Vagina (tissue), 2 donors: ENCODE measurements around the gene TNFSF9. TPM values are rescaled to one million over a fixed set of nuclear protein-coding genes. Genes with fewer than 3 reads are reported as not detected.
"Not testable (repeated sequence)": the region's sequence is repeated elsewhere in the genome, so short reads cannot be mapped to it uniquely, and the experiment has no call there.

Experiments used
- DNase-seq, 2 donors: peaks; one replicate each; pipeline ENCODE4 v3.0.0-alpha.2; 2017; ENCODE audit errors: extremely low spot score in 2 of 2
- H3K27ac ChIP-seq: fragments of 200-600 bp; sonication (generic); one replicate; pipeline ENCODE4 v1.5.1; 2019
- H3K27me3 ChIP-seq: fragments of 200-600 bp; sonication (generic); one replicate; pipeline ENCODE4 v1.5.1; 2019
- H3K36me3 ChIP-seq, 2 donors: fragments of 200-600 bp; sonication (generic); one replicate each; pipeline ENCODE4 v1.5.1; 2017 to 2019
- H3K4me1 ChIP-seq: fragments of 200-600 bp; sonication (generic); one replicate; pipeline ENCODE4 v1.5.1; 2019
- H3K4me3 ChIP-seq, 2 donors: fragments of 200-600 bp; sonication (generic); 1 replicate in 1 of 2; 2 replicates in 1 of 2; pipeline ENCODE4 v1.5.1; 2016 to 2019
- H3K9me3 ChIP-seq: fragments of 200-600 bp; sonication (generic); one replicate; pipeline ENCODE4 v1.5.1; 2019
- POLR2A ChIP-seq, 2 donors: fragments of 450-650 bp; IDR thresholded peaks; one replicate each; pipeline ENCODE4 v1.6.1; 2017; ENCODE audit warnings: antibody characterized with exemption in 2 of 2, mild to moderate bottlenecking in 2 of 2, moderate library complexity in 2 of 2
- POLR2AphosphoS5 ChIP-seq, 2 donors: sonication (generic); formaldehyde crosslinking; IDR thresholded peaks; one replicate each; pipeline ENCODE4 v1.9.0; 2017; ENCODE audit warnings: antibody characterized with exemption in 2 of 2, mild to moderate bottlenecking in 2 of 2, low read depth in 1 of 2; ENCODE audit not compliant: insufficient read depth in 1 of 2
- intact Hi-C: fragments of 100-400 bp; cut with DNase I; formaldehyde crosslinking; loops from one replicate; pipeline ENCODE4 v1.15.1; 2023
- total RNA-seq: library from RNA; depleted of rRNA; stranded (reverse); fragments of >200 nt; gene quantifications from one replicate; pipeline ENCODE4 v1.2.3, GENCODE V29; 2016
- TF ChIP-seq, protein P1 (sequence below), 3 experiments: fragments of 450-650 bp in 2 of 3; fragments of 200-600 bp in 1 of 3; sonication (generic) in 1 of 3; IDR thresholded peaks; one replicate each; pipeline ENCODE4 v1.5.1; 2017 to 2019; ENCODE audit warnings: antibody characterized with exemption in 3 of 3, mild to moderate bottlenecking in 2 of 3, moderate library complexity in 2 of 3

Gene TNFSF9
- total RNA-seq, 1 donor from 2014 or later: 7.9 TPM

DNA sequence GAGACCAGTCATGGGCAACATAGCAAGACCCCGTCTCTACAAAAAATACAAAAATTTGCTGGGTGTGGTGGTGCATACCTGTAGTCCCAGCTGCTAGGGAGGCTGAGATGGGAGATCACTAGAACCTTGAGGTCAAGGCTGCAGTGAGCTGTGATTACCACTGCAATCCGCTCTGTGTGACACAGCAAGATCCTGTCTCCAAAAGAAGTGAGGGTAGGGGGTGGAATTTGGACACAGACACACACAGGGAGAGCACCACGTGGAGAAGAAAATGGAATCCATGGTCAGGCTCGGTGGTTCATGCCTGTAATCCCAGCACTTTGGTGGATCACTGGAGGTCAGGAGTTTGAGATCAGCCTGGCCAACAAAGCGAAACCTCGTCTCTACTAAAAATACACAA is 8.7 kb downstream of the TNFSF9 start:
- no peaks in the 10 kb centered on the region for H3K27me3 ChIP-seq
- H3K4me3 ChIP-seq: no peak overlapping the region
- no peak for DNase-seq
- no peak overlapping the region for H3K27ac ChIP-seq
- TF ChIP-seq, protein P1, sequence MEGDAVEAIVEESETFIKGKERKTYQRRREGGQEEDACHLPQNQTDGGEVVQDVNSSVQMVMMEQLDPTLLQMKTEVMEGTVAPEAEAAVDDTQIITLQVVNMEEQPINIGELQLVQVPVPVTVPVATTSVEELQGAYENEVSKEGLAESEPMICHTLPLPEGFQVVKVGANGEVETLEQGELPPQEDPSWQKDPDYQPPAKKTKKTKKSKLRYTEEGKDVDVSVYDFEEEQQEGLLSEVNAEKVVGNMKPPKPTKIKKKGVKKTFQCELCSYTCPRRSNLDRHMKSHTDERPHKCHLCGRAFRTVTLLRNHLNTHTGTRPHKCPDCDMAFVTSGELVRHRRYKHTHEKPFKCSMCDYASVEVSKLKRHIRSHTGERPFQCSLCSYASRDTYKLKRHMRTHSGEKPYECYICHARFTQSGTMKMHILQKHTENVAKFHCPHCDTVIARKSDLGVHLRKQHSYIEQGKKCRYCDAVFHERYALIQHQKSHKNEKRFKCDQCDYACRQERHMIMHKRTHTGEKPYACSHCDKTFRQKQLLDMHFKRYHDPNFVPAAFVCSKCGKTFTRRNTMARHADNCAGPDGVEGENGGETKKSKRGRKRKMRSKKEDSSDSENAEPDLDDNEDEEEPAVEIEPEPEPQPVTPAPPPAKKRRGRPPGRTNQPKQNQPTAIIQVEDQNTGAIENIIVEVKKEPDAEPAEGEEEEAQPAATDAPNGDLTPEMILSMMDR (IDR thresholded peaks at IDR 0.05): no peak
- TF ChIP-seq POLR2AphosphoS5 (IDR thresholded peaks at IDR 0.05; ENCODE audit: insufficient read depth in 1 of 2, low read depth in 1 of 2) (no peak), POLR2A (IDR thresholded peaks at IDR 0.05) (no peak)
- no peaks in the 10 kb centered on the region for H3K36me3 ChIP-seq
- H3K4me1 ChIP-seq: no peaks in the 10 kb centered on the region
- intact Hi-C loops: no loop called here
- H3K9me3 ChIP-seq: no peaks in the 10 kb centered on the region

DNA sequence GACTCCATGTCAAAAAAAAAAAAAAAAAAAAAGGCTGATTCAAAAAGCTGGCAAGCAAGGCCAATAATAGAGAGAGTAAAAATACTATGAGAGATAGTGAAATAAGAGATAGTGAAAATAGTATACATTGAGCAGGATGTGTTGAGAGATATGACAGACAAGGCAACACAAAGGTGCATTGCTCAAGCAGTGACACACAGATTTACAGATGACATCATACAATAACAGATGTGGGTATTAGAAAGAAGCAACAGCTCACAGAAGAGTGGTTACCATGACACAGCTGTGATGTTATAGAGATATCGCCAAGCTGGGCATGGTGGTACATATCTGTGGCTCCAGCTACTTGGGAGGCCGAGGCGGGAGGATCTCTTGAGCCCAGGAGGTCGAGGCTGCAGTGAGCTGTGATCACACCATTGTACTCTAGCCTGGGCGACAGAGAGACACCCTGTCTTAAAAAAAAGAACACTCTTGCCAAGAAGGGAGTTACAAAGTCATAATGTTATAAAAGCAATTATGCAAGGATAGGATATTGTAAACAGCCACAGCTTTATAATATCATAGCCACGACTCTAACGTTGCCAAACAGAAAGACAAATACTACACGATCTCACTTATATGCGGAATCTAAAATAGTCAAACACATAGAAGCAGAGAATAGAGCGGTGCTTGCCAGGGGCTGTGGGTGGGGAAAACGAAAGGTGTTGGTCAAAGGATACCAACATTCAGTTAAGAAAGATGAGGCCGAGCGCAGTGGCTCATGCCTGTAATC is 10.3 kb downstream of the TNFSF9 start:
- TF ChIP-seq POLR2AphosphoS5 (IDR thresholded peaks at IDR 0.05; ENCODE audit: insufficient read depth in 1 of 2, low read depth in 1 of 2): no peak
- TF ChIP-seq POLR2A (IDR thresholded peaks at IDR 0.05): no peak
- TF ChIP-seq, protein P1 (IDR thresholded peaks at IDR 0.05): no peak
- Histone ChIP-seq H3K36me3 (no peaks in the 10 kb centered on the region), H3K9me3 (no peaks in the 10 kb centered on the region), H3K4me3 (no peak overlapping the region), H3K4me1 (no peaks in the 10 kb centered on the region), H3K27me3 (no peaks in the 10 kb centered on the region), H3K27ac (no peak overlapping the region)
- intact Hi-C loops: no loop called here
- no peak for DNase-seq

DNA sequence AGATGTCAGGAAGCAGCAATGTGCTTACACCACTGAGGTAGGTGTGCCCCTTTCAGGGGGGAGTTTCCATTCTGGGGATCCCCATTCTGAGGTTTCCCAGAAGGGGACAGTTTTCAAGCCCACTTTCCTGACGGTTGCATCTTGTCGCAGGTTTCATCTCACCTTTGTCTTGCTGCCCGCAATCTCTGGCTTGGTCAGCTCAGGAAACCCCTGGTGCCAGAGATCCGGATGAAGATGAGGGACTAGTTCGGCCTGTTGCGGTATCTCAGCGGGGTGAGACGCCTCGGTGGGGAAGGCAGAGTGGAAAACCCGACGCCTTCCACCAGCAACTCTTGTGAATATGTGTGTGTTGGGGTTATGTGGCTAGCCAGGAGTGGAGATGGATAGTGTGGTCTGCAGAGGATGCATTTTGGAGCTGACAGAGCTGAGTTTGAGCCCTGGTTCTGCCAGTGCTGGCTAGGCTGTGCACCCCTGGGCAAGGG is 13.1 kb downstream of the TNFSF9 start:
- no peaks in the 10 kb centered on the region for H3K4me1 ChIP-seq
- no peaks in the 10 kb centered on the region for H3K9me3 ChIP-seq
- no peaks in the 10 kb centered on the region for H3K36me3 ChIP-seq
- TF ChIP-seq POLR2AphosphoS5 (IDR thresholded peaks at IDR 0.05; ENCODE audit: insufficient read depth in 1 of 2, low read depth in 1 of 2) (no peak), POLR2A (IDR thresholded peaks at IDR 0.05) (no peak)
- TF ChIP-seq, protein P1 (IDR thresholded peaks at IDR 0.05): no peak
- no peak overlapping the region for H3K27ac ChIP-seq
- DNase-seq: no peak
- intact Hi-C loops: no loop called here
- H3K4me3 ChIP-seq: no peak overlapping the region
- H3K27me3 ChIP-seq: no peaks in the 10 kb centered on the region

DNA sequence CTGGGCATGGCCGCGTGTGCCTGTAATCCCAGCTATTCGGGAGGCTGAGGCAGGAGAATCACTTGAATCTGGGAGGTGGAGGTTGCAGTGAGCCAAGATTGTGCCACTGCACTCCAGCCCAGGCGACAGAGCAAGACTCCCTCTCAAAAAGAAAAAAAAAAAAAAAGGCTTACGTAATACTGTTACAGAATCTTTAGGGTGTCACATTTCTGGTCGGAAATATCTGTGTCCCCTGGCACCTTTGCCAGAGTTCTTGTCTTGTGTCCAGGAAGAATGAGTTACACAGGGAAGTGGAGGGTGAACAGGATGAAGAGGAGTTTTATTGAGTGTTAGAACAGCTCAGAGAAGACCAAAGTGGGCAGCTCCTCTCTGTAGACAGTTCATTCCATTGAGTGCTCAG is 19.9 kb downstream of the TNFSF9 start:
- H3K27me3 ChIP-seq, H3K36me3 ChIP-seq, DNase-seq, H3K27ac ChIP-seq, H3K9me3 ChIP-seq, intact Hi-C loops, H3K4me3 ChIP-seq, H3K4me1 ChIP-seq: not testable (repeated sequence)

DNA sequence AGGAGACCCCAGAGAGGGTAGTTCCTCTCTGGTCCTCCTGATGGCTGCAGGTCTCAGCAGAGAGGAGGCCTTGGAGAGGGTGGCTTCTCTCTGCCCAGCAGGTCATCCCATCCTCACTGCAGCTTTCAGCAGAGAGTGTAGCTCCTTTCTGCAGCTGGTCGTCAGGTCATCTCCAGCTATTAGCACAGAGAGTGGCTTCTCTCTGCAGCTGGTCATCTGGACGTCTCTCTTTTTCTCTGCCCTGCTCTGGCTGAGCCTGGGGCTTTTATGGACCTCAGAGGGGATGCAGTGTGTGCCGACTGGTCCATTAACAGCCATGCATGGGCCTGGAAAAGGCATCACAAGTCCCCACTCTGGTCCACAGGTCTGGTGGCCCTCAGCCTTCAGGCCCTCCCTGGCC is 20.3 kb downstream of the TNFSF9 start:
- no peak overlapping the region for H3K27ac ChIP-seq
- no peaks in the 10 kb centered on the region for H3K9me3 ChIP-seq
- peaks cover 7% of the 10 kb centered on the region for H3K4me1 ChIP-seq
- no peaks in the 10 kb centered on the region for H3K36me3 ChIP-seq
- no peaks in the 10 kb centered on the region for H3K27me3 ChIP-seq
- no peak overlapping the region for H3K4me3 ChIP-seq
- TF ChIP-seq POLR2A (IDR thresholded peaks at IDR 0.05) (no peak), POLR2AphosphoS5 (IDR thresholded peaks at IDR 0.05; ENCODE audit: insufficient read depth in 1 of 2, low read depth in 1 of 2) (no peak)
- TF ChIP-seq, protein P1 (IDR thresholded peaks at IDR 0.05): no peak
- intact Hi-C loops: no loop called here
- no peak for DNase-seq
